Upper lobe of left lung (tissue), 4 donors: ENCODE measurements around the gene SFTA2.
A peak's percentile ranks its signal among the peaks of the same experiment; 100 is the strongest.

Experiments
- CTCF ChIP-seq, 6 experiments: fragments of 450-650 bp in 4 of 6; fragments of 200-600 bp in 2 of 6; sonication (generic) in 2 of 6; IDR thresholded peaks; one replicate each; pipeline ENCODE4 v1.5.1; 2016 to 2019; ENCODE audit warnings: antibody characterized with exemption in 6 of 6
- EP300 ChIP-seq, 4 donors: sonication (generic); formaldehyde crosslinking; IDR thresholded peaks; one replicate each; pipeline ENCODE4 v1.5.1; 2017; ENCODE audit warnings: antibody characterized with exemption in 4 of 4, control low read depth in 2 of 4
- POLR2A ChIP-seq, 4 donors: fragments of 450-650 bp; IDR thresholded peaks; one replicate each; pipeline ENCODE4 v1.5.1; 2016 to 2017; ENCODE audit warnings: antibody characterized with exemption in 4 of 4, mild to moderate bottlenecking in 2 of 4
- POLR2AphosphoS5 ChIP-seq, 2 donors: sonication (generic); formaldehyde crosslinking; IDR thresholded peaks; one replicate each; pipeline ENCODE4 v1.5.1; 2017; ENCODE audit warnings: antibody characterized with exemption in 2 of 2

- TF ChIP-seq POLR2A (IDR thresholded peaks at IDR 0.05) = peak in 1 of 4 donors; percentile 30
- TF ChIP-seq CTCF (IDR thresholded peaks at IDR 0.05) = no peak
- TF ChIP-seq POLR2AphosphoS5 (IDR thresholded peaks at IDR 0.05) = no peak
- TF ChIP-seq EP300 (IDR thresholded peaks at IDR 0.05) = no peak
Observed at GRCh38 chr6:30885999-30886896, 45.7 kb downstream of the SFTA2 start.
